H9 (cell line): ENCODE measurements around the gene ADARB2. TPM values are rescaled to one million over a fixed set of nuclear protein-coding genes. Genes with fewer than 3 reads are reported as not detected.

ENCODE experiments used
- DNase-seq: peaks from one replicate; pipeline ENCODE4 v3.0.0-alpha.2; 2017
- H2AFZ ChIP-seq: one replicate; pipeline ENCODE4 v1.6.1; 2013; ENCODE audit warnings: mild to moderate bottlenecking, low read length, control low read depth, moderate library complexity
- H2AK5ac ChIP-seq: 2 replicates; pipeline ENCODE4 v1.6.1; 2013; ENCODE audit warnings: low read length, control low read depth, mixed read lengths; ENCODE audit not compliant: insufficient read length
- H2BK120ac ChIP-seq: one replicate; pipeline ENCODE4 v1.6.1; 2013; ENCODE audit warnings: low read depth, mild to moderate bottlenecking, low read length, control low read depth, inconsistent platforms; ENCODE audit not compliant: poor library complexity, severe bottlenecking
- H2BK12ac ChIP-seq: 2 replicates; pipeline ENCODE4 v1.6.1; 2013; ENCODE audit warnings: low read length, control low read depth, mixed read lengths, low read depth; ENCODE audit not compliant: insufficient read length
- H2BK15ac ChIP-seq: 2 replicates; pipeline ENCODE4 v1.6.1; 2013; ENCODE audit warnings: low read depth, low read length, control low read depth
- H2BK20ac ChIP-seq: one replicate; pipeline ENCODE4 v1.6.1; 2013; ENCODE audit warnings: low read depth, mild to moderate bottlenecking, low read length, control low read depth, inconsistent platforms; ENCODE audit not compliant: poor library complexity, severe bottlenecking
- H2BK5ac ChIP-seq: 2 replicates; pipeline ENCODE4 v1.6.1; 2013; ENCODE audit warnings: low read length, control low read depth, mixed read lengths; ENCODE audit not compliant: insufficient read length
- H3K14ac ChIP-seq: 2 replicates; pipeline ENCODE4 v1.6.1; 2013; ENCODE audit warnings: low read length, control low read depth; ENCODE audit not compliant: insufficient read depth
- H3K18ac ChIP-seq: 2 replicates; pipeline ENCODE4 v1.6.1; 2013; ENCODE audit warnings: low read depth, mild to moderate bottlenecking, mixed read lengths, low read length, control low read depth; ENCODE audit not compliant: insufficient read length
- H3K23ac ChIP-seq: 2 replicates; pipeline ENCODE4 v1.6.1; 2013; ENCODE audit warnings: low read length, control low read depth, mixed read lengths, low read depth; ENCODE audit not compliant: insufficient read length
- H3K23me2 ChIP-seq: 2 replicates; pipeline ENCODE4 v1.6.1; 2013; ENCODE audit warnings: low read depth, mild to moderate bottlenecking, mixed read lengths, low read length, control low read depth; ENCODE audit not compliant: insufficient read length, poor library complexity, severe bottlenecking
- H3K27ac ChIP-seq: 2 replicates; pipeline ENCODE4 v1.5.1; 2013; ENCODE audit warnings: low read length, control low read depth, mixed read lengths, low read depth; ENCODE audit not compliant: insufficient read length
- H3K27me3 ChIP-seq: 2 replicates; pipeline ENCODE4 v1.6.1; 2013; ENCODE audit warnings: low read length, control low read depth, inconsistent platforms; ENCODE audit not compliant: insufficient read depth
- H3K4ac ChIP-seq: 2 replicates; pipeline ENCODE4 v1.6.1; 2013; ENCODE audit warnings: low read depth, mild to moderate bottlenecking, control low read depth, inconsistent platforms, low read length, moderate library complexity
- H3K4me1 ChIP-seq: 2 replicates; pipeline ENCODE4 v1.6.1; 2013; ENCODE audit warnings: low read length, control low read depth, inconsistent platforms; ENCODE audit not compliant: insufficient read depth
- H3K4me2 ChIP-seq: 2 replicates; pipeline ENCODE4 v1.6.1; 2013; ENCODE audit warnings: low read length, control low read depth, mixed read lengths; ENCODE audit not compliant: insufficient read length, insufficient read depth
- H3K56ac ChIP-seq: 2 replicates; pipeline ENCODE4 v1.6.1; 2013; ENCODE audit warnings: low read depth, mild to moderate bottlenecking, mixed read lengths, low read length, control low read depth; ENCODE audit not compliant: insufficient read length
- H3K79me1 ChIP-seq: 2 replicates; pipeline ENCODE4 v1.6.1; 2013; ENCODE audit warnings: low read depth, mild to moderate bottlenecking, moderate library complexity, low read length, control low read depth, inconsistent platforms; ENCODE audit not compliant: insufficient read depth, poor library complexity, severe bottlenecking
- H3K79me2 ChIP-seq: 2 replicates; pipeline ENCODE4 v1.6.1; 2013; ENCODE audit warnings: low read length, control low read depth, inconsistent platforms; ENCODE audit not compliant: insufficient read depth
- H3K9ac ChIP-seq: 2 replicates; pipeline ENCODE4 v1.6.1; 2013; ENCODE audit warnings: low read length, control low read depth, mixed read lengths; ENCODE audit not compliant: insufficient read length; ENCODE audit errors: extremely low read depth
- H3K9me3 ChIP-seq: one replicate; pipeline ENCODE4 v1.6.1; 2013; ENCODE audit warnings: low read depth, low read length, inconsistent platforms; ENCODE audit not compliant: control insufficient read depth
- H3T11ph ChIP-seq: one replicate; pipeline ENCODE4 v1.6.1; 2013; ENCODE audit warnings: mild to moderate bottlenecking, low read length, control low read depth, inconsistent platforms
- H4K20me1 ChIP-seq: one replicate; pipeline ENCODE4 v1.6.1; 2013; ENCODE audit not compliant: control insufficient read depth, insufficient read length, insufficient read depth
- H4K5ac ChIP-seq: 2 replicates; pipeline ENCODE4 v1.6.1; 2013; ENCODE audit warnings: low read depth, mild to moderate bottlenecking, mixed read lengths, low read length, control low read depth; ENCODE audit not compliant: insufficient read length
- H4K8ac ChIP-seq: replicated peaks from 2 replicates; pipeline ENCODE4 v1.6.1; 2013; ENCODE audit warnings: low read length, control low read depth, mixed read lengths, low read depth; ENCODE audit not compliant: insufficient read length
- H4K91ac ChIP-seq: 2 replicates; pipeline ENCODE4 v1.6.1; 2013; ENCODE audit warnings: low read depth, mild to moderate bottlenecking, moderate library complexity, mixed read lengths, low read length, control low read depth; ENCODE audit not compliant: insufficient read length
- H3K27ac Mint-ChIP-seq, 3 experiments: 2 replicates in 2 of 3; 3 replicates in 1 of 3; pipeline ENCODE4 v1.8.0; 2020 to 2021; ENCODE audit warnings: mixed read lengths in 3 of 3, mild to moderate bottlenecking in 1 of 3, moderate library complexity in 1 of 3
- H3K27me3 Mint-ChIP-seq: 2 replicates; pipeline ENCODE4 v1.8.0; 2021; ENCODE audit warnings: low read depth, mild to moderate bottlenecking, moderate library complexity, mixed read lengths
- H3K36me3 Mint-ChIP-seq, 3 experiments: 2 replicates in 2 of 3; 3 replicates in 1 of 3; pipeline ENCODE4 v1.8.0; 2020 to 2021; ENCODE audit warnings: low read depth in 3 of 3, mixed read lengths in 3 of 3; ENCODE audit not compliant: insufficient read depth in 1 of 3
- H3K4me1 Mint-ChIP-seq, 2 experiments: 2 replicates each; pipeline ENCODE4 v1.8.0; 2020; ENCODE audit warnings: mixed read lengths in 2 of 2
- H3K4me3 Mint-ChIP-seq, 2 experiments: 2 replicates in 1 of 2; 3 replicates in 1 of 2; pipeline ENCODE4 v1.8.0; 2020 to 2021; ENCODE audit warnings: mild to moderate bottlenecking in 2 of 2, mixed read lengths in 2 of 2, moderate library complexity in 1 of 2
- H3K9me3 Mint-ChIP-seq, 2 experiments: 2 replicates in 1 of 2; 3 replicates in 1 of 2; pipeline ENCODE4 v1.8.0; 2020; ENCODE audit warnings: mild to moderate bottlenecking in 2 of 2, mixed read lengths in 2 of 2, moderate library complexity in 1 of 2
- WGBS: extraction: QIAGEN DNeasy Blood & Tissue Kit; methylation state at CpG from one replicate; pipeline ENCODE4 v1.1.7; 2013; ENCODE audit warnings: missing lambda C conversion rate, low lambda C conversion rate, mixed read lengths; ENCODE audit not compliant: insufficient read length; ENCODE audit errors: extremely low coverage; 5-methylcytosine and 5-hydroxymethylcytosine counted together
- total RNA-seq: library from RNA; stranded (reverse); gene quantifications from 2 replicates; pipeline ENCODE4 v1.2.1, GENCODE V29; 2021
- TF ChIP-seq, protein P1 (sequence below): fragments of 200-600 bp; sonication (generic); conservative IDR thresholded peaks from 3 replicates; pipeline ENCODE4 v1.8.0; 2021; ENCODE audit warnings: antibody characterized with exemption, mild to moderate bottlenecking

ADARB2 gene
- total RNA-seq, 1 experiment from 2014 or later: 0.87 TPM

GRCh38 chr10:1183033-1183396 is 554.3 kb downstream of the ADARB2 start:
- no peak overlapping the region for H3K23ac ChIP-seq
- Mint-ChIP-seq H3K36me3 (no peaks in the 10 kb centered on the region), H3K27ac (peak overlapping the region in 1 of 3 experiments; percentile 93; a peak in 2 of 7 replicates), H3K4me3 (no peak overlapping the region), H3K9me3 (no peaks in the 10 kb centered on the region), H3K27me3 (peaks cover 7% of the 10 kb centered on the region; the same call in 1 of the 2 replicates), H3K4me1 (peaks cover 6 to 27% of the 10 kb centered on the region in 2 experiments)
- no peak overlapping the region for H2BK5ac ChIP-seq
- no peak for DNase-seq
- H3K14ac ChIP-seq: no peak overlapping the region
- H3K4me1 ChIP-seq: no peaks in the 10 kb centered on the region
- no peak overlapping the region for H3K4me2 ChIP-seq
- no peak overlapping the region for H2AK5ac ChIP-seq
- TF ChIP-seq, protein P1, sequence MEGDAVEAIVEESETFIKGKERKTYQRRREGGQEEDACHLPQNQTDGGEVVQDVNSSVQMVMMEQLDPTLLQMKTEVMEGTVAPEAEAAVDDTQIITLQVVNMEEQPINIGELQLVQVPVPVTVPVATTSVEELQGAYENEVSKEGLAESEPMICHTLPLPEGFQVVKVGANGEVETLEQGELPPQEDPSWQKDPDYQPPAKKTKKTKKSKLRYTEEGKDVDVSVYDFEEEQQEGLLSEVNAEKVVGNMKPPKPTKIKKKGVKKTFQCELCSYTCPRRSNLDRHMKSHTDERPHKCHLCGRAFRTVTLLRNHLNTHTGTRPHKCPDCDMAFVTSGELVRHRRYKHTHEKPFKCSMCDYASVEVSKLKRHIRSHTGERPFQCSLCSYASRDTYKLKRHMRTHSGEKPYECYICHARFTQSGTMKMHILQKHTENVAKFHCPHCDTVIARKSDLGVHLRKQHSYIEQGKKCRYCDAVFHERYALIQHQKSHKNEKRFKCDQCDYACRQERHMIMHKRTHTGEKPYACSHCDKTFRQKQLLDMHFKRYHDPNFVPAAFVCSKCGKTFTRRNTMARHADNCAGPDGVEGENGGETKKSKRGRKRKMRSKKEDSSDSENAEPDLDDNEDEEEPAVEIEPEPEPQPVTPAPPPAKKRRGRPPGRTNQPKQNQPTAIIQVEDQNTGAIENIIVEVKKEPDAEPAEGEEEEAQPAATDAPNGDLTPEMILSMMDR: no peak
- H2BK20ac ChIP-seq: no peak overlapping the region
- no CpG with 5 or more reads among the region's 18 CpGs for WGBS
- H4K5ac ChIP-seq: no peak overlapping the region
- no peak overlapping the region for H3K18ac ChIP-seq
- no peak overlapping the region for H2BK15ac ChIP-seq
- no peak overlapping the region for H4K91ac ChIP-seq
- no peaks in the 10 kb centered on the region for H3K27me3 ChIP-seq
- H3K79me2 ChIP-seq: no peaks in the 10 kb centered on the region
- H3K9me3 ChIP-seq: no peaks in the 10 kb centered on the region
- H2BK120ac ChIP-seq: no peak overlapping the region
- H3T11ph ChIP-seq: no peak overlapping the region
- H2BK12ac ChIP-seq: no peak overlapping the region
- no peak overlapping the region for H3K27ac ChIP-seq
- no peaks in the 10 kb centered on the region for H3K23me2 ChIP-seq
- no peak overlapping the region for H3K4ac ChIP-seq
- H2AFZ ChIP-seq: no peak overlapping the region
- H4K8ac ChIP-seq: no peak overlapping the region
- H3K9ac ChIP-seq: no peak overlapping the region
- no peaks in the 10 kb centered on the region for H4K20me1 ChIP-seq
- H3K56ac ChIP-seq: no peak overlapping the region
- no peaks in the 10 kb centered on the region for H3K79me1 ChIP-seq
